HuH-7.5 (cell line): ENCODE data around the gene PRDM8.
"Not testable (repeated sequence)": the region's sequence is repeated elsewhere in the genome, so short reads cannot be mapped to it uniquely, and the experiment has no call there.

Source experiments
- DNase-seq: peaks from one replicate; pipeline ENCODE4 v3.0.0; 2011; ENCODE audit warnings: low spot score

The PRDM8 gene

GRCh38 chr4:80196922-80197573 is at the start of gene PRDM8:
TSS of gene PRDM8 (plus strand) at chr4:80197503. CDS start at chr4:80200081, 2,578 bp downstream.
- no peak for DNase-seq

GRCh38 chr4:80150387-80151180 is 46.7 kb upstream of the PRDM8 start:
- DNase-seq, result no peak

DNA sequence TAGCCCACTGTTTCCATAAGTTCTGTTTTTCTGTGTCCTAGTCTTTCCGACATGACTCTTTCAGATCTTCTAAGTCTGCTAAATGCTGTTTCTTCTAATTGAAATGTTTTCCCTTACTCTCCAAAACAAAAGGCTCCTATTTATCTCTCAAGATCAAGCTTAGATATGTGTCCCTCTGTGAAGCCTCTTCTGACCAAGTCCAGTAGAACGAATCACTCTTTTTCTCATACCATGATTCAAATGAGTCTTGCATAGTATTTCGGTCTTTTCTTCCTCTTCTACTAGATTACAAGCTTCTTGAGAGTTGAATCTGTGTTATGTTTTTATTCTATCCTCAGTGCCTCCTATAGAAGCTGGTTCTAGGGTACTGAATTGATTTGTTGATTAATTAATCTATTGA is 45.3 kb upstream of the PRDM8 start:
- no peak for DNase-seq

DNA sequence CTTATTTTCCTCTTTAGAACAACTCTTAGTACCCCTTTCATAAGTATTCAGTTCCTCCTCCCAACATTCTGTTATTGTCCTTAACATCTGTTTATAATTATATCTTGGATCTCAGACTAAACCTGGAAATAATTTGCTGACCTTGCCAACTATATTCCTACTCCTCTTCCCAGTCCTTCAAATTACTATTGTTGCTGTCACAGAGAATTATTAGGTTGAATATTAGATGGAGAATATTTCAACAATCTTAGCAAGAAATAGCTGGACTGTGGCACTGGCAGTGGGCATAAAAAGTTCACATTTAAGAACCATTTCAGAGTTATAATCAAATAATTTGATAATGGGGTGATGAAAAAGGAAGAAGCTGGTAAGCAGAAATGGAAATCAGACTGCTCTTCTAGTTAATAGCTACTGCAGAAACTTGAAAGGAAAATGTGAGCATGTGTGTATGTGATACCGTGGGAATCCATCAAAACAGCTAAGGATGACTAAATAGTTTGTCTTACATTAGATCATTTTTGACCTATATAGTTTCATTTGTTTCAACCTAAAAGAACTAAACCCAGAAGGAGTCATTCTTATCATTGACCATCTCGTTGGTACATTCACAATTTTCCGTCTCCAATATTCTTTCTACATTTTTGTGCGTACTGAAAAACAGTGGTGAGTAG is 43.3 kb upstream of the PRDM8 start:
- DNase-seq, result no peak

DNA sequence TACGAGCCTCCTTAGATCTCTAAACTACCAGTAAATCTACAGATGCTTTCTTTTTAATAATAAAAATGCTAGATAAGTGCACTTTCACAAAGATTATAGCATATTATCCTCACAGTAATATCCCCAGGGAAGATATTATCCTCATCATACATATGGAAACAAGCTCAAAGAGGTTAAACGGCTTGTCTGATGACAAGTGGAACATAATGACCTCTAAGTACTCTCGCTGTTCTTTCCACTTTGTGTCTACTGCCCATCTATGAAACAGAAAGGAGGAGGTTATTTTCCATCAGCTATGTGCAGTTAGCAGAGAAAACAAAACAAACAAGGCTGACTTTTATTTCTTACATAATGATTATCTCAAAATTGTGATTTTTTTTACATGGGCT is 42.8 kb upstream of the PRDM8 start:
- DNase-seq, result no peak

GRCh38 chr4:80155316-80155982 is 41.9 kb upstream of the PRDM8 start:
- no peak for DNase-seq

GRCh38 chr4:80156410-80156809 is 40.9 kb upstream of the PRDM8 start:
- DNase-seq, result no peak

DNA sequence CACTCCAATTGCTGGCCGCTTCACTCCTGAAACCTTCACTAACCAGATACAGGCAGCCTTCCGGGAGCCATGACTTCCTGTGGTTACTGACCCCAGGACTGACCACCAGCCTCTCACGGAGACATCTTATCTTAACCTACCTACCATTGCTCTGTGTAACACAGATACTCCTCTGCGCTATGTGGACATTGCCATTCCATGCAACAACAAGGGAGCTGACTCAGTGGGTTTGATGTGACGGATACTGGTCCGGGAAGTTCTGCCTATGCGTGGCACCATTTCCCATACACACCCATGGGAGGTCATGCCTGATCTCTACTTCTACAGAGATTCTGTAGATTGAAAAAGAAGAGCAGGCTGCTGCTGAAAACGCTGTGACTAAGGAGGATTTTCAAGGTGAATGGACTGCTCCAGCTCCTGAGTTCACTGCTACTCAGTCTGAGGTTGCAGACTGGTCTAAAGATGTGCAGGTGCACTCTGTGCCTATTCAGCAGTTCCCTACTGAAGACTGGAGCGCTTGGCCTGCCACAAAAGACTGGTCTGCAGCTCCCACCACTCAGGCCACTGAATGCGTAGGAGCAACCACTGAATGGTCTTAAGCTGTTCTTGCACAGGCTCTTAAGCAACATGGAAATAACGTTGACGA is 35.8 kb upstream of the PRDM8 start:
- no peak for DNase-seq

DNA sequence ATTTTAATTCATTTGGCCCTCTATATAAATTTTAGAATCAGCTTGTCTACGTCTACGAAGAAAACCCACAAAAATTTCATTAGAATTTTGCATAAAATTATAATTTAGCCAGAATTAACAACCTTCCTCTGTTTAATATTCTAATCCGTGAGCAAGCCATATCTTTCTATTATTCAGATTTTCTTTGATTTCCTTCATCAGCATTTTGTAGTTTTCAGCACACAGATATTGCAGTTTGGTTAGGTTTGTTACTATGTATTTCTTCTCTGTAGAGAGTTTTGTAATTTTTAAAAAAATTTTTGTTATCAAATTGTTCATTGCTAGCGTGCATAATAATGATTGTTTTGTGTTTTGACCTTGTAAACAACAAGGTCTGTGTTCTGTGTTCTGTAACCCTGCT is 34.9 kb upstream of the PRDM8 start:
- DNase-seq, result no peak

GRCh38 chr4:80165855-80166254 is 31.4 kb upstream of the PRDM8 start:
- DNase-seq, result no peak

DNA sequence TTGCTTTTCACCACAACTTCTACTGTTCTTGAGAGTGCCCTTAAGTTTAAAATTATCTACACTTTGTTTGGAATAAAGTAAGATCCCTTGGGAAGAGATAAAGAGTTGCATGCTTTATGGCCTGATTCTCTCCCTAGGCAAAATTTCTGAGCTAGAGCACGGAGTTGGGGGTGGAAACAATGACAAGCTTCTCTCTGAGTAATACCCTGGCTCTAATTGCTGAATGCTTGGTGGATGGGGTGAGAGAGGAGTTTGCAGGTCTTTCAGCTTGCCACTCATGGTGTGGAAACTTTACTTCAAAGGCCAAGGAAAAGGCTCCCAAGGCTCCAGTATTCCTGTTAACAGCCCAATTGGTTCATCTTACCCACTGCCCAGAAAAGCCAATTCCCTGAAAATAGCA is 26.1 kb upstream of the PRDM8 start:
- DNase-seq, result no peak

DNA sequence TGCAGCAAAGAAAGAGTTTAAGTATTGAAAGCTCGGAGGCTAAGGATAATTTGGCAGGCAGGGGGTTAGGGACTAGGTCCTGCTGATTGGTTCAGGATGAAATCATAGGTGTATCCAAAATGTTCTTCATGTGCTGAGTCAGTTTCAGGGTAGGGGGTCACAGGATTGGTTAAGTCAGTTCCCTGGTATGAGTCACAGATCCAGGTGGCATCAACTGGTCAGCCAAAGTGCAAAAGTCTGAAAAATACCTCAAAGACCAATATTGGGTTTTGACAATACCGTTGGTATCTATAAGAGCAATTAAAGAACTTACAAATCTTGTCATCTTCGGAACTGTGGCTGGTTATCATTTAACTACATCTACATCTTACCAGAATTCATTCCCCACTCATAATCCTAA is 25.6 kb upstream of the PRDM8 start:
- DNase-seq, result no peak

GRCh38 chr4:80172203-80172602 is 25.1 kb upstream of the PRDM8 start:
- no peak for DNase-seq

GRCh38 chr4:80173401-80173800 is 23.9 kb upstream of the PRDM8 start:
- DNase-seq, result no peak

GRCh38 chr4:80173841-80174240 is 23.5 kb upstream of the PRDM8 start:
- no peak for DNase-seq

DNA sequence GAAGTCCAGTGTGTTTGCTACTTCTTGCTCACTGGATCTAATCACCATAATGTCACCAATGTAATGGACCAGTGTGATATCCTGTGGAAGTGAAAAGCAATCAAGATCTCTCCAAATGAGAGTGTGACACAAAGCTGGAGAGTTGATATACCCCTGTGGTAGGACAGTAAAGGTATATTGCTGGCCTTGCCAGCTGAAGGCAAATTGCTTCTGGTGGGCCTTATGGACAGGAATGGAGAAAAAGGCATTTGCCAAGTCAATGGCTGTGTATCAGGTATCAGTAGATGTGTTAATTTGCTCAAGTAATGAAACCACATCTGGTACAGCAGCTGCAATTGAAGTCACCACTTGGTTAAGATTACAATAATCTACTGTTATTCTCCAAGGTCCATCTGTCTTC is 19.5 kb upstream of the PRDM8 start:
- not testable (repeated sequence) for DNase-seq

DNA sequence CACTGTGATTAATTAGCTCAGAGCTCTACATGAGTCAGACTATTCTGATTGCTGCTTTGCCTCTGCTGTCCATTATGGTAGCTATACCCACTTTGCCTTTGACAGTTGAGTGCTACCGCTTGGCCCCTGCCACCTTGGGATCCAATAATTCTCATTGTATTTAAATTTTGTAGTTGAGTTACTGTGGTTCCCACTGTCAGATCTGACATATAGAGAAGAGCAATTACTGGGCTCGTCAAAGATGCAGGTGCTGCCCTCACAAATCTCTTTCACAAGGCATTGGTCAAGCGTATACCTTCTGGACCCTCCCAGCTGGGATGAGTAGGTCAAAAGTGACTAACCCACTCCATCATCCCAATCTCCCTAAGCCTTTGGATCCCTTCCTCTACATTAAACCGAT is 18.3 kb upstream of the PRDM8 start:
- DNase-seq, result no peak

GRCh38 chr4:80179637-80180161 is 17.6 kb upstream of the PRDM8 start:
- no peak for DNase-seq

DNA sequence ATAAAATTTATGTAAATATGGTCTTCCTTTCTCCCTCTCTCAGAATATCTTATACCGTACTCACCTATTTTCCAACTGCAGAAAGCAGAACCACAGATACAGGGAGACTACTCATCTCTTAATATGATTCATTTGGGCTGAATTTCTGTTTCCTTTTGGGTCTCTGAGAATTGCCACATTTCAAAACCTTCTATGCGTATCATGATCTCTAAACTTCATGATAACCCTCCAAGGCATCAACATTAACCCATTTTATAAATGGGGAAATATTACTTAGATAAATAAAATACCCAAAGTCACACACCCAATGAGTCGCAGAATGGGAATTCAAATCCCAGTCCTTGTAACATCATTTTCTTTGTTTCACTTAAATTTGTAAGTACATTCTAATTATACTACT is 16.6 kb upstream of the PRDM8 start:
- no peak for DNase-seq

GRCh38 chr4:80182237-80182866 is 15.0 kb upstream of the PRDM8 start:
- no peak for DNase-seq

GRCh38 chr4:80183250-80184052 is 13.9 kb upstream of the PRDM8 start:
- DNase-seq, result no peak
